RCC 7860 (cell line): ENCODE data around the gene PAPPA2.
A peak's percentile ranks its signal among the peaks of the same experiment; 100 is the strongest.

Experiments used
- DNase-seq: peaks from one replicate; pipeline ENCODE4 v3.0.0-alpha.2; 2015; ENCODE audit warnings: low spot score
- FAIRE-seq: peaks from 2 replicates; lab custom pipeline; 2012; peaks lifted over from hg19 to GRCh38; lab: Jason Lieb, UNC

The PAPPA2 gene

GRCh38 chr1:176682830-176683535, 220.0 kb downstream of the PAPPA2 start:
- DNase-seq (no peak), FAIRE-seq (no peak)

DNA sequence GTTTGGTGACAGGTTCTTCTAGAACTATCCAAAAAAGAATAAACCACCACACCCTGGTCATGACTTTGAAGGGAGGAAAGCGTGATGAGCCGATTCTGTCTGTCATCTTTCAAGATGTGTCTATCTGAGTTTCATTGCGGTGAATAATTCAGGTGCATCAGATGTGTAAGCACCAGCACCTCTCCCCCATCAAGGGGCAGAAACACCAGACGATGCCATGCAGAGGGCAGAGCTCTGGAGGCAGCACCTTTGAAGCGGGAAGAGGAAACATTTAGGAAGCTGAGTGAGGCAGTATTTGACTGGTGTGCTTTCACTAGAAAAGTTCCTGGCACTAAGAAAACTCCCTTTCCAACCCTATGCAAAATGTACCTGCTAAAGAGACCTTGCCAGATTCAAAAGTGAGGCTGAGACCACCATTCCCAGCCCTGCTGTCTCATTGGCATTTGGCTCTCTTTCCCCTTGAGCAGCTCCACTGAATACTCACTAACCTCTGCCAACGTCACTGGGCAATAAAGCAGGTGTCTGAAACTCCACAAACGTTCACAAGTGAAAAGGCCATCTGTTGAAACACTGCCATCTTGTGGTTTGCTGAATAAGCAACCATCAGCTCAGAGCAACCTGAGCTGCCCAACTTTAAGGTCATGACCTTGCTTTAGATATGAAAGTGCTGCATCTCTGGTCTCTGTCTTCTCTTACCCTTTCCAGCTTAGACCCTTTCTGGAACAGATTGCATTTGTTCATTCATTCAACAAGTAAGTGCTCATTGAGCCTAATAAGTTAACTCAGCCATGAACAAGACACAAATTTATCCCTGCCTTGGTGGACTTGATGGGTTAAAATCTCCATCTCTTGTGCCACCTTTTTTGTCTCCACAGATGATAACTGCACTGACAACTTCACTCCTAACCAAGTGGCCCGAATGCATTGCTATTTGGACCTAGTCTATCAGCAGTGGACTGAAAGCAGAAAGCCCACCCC, 228.6 kb downstream of the PAPPA2 start:
- DNase-seq: peak; percentile 17
- no peak for FAIRE-seq

DNA sequence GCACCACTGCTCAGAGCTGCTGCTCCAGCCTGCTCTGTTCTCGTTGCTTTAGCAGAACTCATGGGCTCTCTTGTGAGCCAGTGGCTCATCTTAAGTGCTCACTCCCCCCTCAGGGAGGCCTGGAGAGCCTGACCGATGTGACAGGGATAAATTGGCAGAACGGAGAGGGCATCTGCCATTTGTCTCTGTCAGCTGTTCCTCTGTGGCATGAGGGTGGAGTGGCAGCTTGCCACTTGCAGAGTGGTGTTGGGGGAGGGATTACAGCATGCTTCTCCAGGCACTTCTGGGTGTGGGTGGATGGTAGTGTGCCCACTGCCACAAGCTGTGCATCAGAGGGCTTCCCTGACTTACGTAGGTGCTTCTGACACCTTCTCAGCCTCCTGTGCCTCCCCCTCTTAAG, 229.5 kb downstream of the PAPPA2 start:
- FAIRE-seq (no peak), DNase-seq (no peak)

DNA sequence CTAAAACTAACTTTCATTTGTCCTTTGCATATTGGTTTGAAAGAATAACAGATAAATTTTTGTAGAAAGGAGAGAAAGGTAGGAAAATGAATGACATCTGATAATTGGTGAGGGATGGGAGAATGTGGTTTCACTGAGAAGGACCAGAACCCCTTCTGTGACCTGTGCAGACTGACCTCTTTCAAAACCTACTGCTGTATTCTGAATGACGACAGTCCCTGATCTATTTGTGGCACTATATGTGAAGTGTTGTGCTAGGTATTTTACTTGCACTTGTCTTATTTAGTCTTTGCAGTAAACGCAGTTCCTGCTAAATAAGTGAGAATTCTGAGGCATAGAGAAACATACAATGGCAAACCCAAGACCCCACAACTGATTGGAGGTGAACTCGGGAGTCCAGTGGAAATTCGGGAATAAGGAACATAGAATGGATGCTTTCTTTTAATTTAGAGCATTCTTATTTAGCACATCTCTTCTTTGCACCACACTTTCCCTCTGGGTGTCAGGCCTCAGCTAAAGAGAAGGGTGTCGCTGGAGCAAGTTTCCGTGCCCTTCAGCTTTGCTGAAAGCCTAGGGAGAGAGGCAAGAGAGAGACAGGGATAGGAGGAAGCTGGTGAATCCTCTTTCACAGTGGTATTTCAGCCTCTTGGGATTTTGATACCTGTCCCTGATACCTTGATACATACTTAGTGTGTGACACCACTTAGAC, 230.2 kb downstream of the PAPPA2 start:
- FAIRE-seq (no peak), DNase-seq (no peak)

GRCh38 chr1:176693697-176694329, 230.8 kb downstream of the PAPPA2 start:
- DNase-seq (no peak), FAIRE-seq (no peak)

DNA sequence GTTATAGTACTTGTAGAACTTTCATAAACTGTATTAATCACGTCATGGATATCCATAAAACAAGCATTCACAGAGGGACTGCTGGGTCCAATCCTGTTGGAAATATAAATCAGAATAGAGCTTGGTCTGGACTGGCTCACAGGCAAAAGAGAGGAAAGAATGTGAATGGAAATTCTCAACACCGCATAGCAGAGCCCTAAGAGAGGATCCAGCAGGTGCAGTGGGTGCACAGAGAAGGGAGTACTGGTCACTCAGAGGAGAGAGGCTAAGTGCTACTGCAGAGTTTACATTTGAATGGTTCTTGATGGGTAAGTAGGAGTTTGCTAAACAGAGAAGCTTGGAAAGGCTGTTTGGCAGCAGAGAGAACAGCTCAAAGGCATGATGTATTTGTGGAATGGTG, 231.7 kb downstream of the PAPPA2 start:
- DNase-seq (no peak), FAIRE-seq (no peak)

DNA sequence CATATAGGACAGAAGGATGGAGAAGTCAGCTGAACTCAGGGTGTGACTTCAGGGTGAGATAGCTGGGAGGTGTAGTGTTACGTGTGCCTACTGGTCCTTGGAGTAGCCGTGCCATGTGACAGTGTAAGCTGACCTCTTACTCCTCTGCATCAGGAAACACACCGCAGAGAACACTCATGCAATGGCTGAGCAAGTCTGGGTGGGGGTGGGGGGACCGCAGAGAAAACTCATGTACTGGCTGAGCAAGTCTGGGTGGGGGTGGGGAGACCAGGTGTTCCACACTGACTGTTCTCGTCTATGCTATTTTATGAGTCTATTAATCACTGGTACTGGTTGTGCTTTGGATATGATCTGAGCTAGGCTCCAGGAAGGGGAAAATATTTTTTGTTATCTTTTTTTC, 233.1 kb downstream of the PAPPA2 start:
- no peak for FAIRE-seq
- peak; percentile 56 for DNase-seq

GRCh38 chr1:176696689-176697088, 233.7 kb downstream of the PAPPA2 start:
- no peak for DNase-seq

DNA sequence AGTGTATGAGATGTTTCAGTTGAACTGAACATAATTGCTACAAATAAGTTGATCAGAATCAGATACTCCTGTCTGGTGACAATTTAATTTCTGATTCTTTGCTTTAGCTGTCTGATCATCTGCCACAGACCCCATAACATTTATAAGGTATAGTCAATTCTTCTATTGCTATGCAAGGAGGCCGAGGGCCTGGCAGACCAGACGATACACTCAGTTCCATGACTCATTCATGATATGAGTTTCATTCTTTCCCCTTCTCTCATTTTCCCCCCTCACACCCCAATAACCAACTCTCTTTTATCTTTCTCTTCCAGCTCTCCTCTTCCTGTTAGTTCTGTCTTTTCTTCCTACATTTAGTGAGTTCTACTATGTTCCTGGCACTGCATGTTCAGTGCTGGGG, 236.8 kb downstream of the PAPPA2 start:
- FAIRE-seq (no peak), DNase-seq (no peak)

More at GRCh38 chr1:176696689-176697088, 233.7 kb downstream of the PAPPA2 start:
- no peak for FAIRE-seq

DNA sequence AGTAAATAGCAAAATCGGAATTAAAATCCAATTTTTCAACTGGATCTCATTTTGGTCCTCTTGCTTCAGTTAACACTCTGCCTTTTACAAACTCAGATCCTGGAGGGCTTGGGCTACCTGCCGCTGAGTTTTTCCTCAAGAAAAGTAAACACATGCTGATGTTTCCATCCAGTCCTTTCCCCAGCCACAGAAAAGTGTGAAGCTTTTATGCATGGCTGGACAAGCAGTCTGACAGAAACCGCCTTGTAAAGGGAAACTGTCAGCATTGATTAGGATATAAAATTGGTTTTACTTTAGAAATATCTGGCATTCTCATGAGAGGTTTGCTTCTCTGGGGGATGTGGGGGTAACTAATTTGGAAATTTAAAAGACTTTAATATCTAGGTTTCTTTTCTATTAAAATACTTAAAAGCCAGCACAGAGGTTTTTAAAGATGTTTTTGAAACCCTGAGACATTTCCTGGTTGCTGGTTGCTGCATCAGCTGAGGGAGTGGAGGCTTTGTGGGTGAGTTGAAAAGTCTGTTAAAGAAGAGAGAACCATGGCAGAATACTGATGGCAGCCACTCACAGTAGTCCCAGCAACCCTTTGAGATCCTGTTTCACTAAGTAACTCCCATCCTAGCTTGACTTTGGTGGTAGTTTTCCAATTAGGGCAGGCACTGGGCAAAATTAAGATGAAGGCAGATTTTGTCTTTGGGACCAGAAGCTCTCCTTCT, 238.3 kb downstream of the PAPPA2 start:
- no peak for DNase-seq
- FAIRE-seq: no peak

GRCh38 chr1:176702901-176703300, 239.9 kb downstream of the PAPPA2 start:
- FAIRE-seq (no peak), DNase-seq (no peak)

DNA sequence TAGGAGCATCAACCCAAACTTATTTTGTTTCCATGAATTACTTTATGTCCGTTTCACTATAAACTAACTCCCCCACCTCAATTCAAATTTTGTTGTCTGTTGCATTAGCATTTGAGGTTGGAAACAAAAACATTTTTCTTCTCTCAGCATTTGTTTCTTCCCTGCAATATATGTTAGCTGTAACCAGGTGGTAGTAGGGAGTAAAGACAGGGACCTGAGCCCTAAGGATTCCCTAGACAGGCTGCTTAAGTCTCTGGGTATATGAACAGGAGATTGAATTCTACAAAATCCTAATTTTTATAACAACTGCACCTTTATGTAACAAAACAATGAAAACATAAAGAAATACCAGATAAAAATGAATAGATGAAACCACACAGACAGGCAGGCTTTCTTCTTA, 242.6 kb downstream of the PAPPA2 start:
- DNase-seq: no peak
- no peak for FAIRE-seq

DNA sequence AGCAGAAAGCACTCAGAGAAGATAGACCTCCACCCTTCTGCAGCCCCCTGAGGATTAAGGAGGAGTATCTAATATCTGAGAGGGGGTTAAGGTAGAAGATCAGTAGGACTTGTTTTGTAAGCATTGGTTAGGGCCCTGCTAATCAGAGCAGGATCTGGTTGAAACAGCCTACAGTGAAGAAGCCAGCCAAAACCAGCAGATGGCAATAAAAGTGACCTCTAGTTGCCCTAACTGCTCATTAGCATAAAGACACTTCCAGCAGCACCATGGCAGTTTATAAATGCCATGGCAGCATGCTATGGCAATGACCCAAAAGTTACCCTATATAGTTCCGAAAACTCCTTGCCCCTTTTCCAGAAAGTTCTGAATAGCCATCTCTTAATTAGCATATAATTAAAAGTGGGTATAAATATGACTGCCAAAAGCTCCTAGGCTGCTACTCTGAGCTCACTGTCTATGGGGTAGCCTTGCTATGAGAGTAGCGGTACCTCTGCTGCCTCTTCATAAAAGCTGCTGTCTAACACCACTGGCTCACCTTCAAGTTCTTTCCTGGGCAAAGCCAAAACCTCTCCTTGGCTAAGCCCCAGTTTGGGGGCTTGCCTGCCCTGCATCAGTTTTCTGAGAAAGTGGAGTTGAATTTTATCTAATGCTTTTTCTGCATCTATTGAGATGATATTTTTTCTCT, 254.2 kb downstream of the PAPPA2 start:
- DNase-seq (no peak), FAIRE-seq (no peak)

DNA sequence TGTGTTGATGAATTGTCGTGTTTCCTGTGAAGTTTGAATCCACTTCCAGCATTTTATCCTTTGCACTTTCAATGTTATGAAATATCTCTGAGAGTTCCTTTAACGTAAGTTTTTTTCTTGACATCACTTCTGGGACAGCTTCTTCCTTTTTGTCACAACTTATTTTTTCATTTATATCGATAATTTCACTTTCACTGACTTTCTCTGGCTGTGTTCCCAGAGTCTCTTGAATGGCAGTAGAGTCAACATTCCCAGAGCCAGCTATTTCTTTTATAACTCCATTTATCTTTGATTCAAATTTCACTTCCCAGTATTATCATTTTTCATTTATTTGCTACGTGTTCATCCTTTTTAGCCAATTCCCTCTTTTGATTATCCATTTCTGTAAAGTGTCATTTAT, 256.5 kb downstream of the PAPPA2 start:
- DNase-seq (no peak), FAIRE-seq (no peak)

- DNase-seq: no peak
- no peak for FAIRE-seq
Measured at GRCh38 chr1:176720838-176721237, 257.9 kb downstream of the PAPPA2 start.

DNA sequence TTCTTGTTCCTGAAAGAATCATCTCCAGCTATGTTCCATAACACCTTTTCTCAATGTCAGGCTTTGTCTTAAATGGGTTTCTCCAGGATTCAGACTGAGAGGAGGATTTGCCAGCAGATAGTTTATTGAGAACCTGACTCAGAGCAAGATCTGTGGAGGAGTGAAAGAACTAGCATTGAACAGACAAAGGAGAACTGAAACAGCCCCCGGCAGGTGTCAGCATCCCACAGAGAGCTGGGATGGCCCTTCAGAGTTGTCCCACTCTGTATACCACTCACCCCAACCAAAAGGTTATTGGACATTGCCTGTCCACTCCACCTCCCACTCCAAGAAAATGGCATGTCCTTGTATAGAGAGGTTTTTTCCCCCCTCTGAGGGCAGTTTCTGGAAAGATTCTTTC, 270.7 kb downstream of the PAPPA2 start:
- DNase-seq: no peak

GRCh38 chr1:176735201-176735600, 272.2 kb downstream of the PAPPA2 start:
- no peak for DNase-seq
- FAIRE-seq: no peak

More for the DNA sequence above, 270.7 kb downstream of the PAPPA2 start:
- FAIRE-seq: no peak

DNA sequence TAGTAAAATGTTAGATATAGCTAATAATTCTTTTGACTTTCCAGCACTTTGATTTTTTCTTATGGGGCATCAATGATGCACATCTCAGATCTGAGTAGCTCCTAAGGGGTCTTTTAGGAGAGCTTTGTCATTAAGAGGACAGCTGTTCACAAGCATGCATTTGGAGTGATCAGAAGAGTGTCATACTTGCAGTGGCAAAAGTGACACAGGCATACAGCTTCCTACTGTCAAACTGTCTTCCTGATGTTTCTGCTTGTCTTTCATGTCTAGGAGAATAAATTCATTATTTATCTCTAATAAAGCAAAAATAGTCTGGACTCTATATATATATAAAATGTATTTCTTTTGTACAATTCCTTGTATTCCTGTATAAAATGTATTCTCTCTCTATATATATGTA, 273.0 kb downstream of the PAPPA2 start:
- DNase-seq (no peak), FAIRE-seq (no peak)

DNA sequence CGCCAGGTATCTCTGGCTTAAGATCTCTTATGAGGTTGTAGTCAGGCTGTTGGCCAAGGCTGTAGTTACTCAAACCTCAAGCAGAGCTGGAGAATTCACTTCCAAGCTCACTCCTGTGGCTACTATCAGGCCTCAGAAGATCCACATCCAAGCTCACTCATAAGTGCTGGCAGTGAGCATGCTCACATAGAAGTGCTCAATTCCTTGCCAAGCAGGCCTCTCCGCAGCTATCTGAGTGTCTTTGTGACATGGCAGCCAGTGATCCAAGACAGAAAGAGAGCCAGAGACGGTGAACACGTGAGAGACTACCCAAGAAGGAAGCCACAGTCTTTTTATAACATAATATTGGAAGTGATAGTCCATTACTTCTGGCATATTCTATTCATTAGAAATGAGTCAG, 278.2 kb downstream of the PAPPA2 start:
- DNase-seq: no peak
- no peak for FAIRE-seq

- FAIRE-seq (no peak), DNase-seq (no peak)
Measured at GRCh38 chr1:176742322-176742721, 279.3 kb downstream of the PAPPA2 start.
